PC-3 (cell line): ENCODE results near the gene DUS1L. TPM values are rescaled to one million over a fixed set of nuclear protein-coding genes. Genes with fewer than 3 reads are reported as not detected.

Experiments
- ATAC-seq: fragments of 200-7000 bp; cut with Tn5 transposase; 2 replicates; pipeline ENCODE4 v1.9.1; 2020; ENCODE audit warnings: mild to moderate bottlenecking, moderate library complexity
- BruUV-seq: library from RNA; stranded (reverse); fragments of 400-500 nt; replicated peaks from 2 replicates; lab custom pipeline; 2021; lab: Mats Ljungman, UMichigan
- CTCF ChIA-PET: fragments of 300-600 bp; sonication (Branson Sonifier 250); formaldehyde crosslinking; loops from one replicate; lab custom pipeline; 2022; ENCODE audit warnings: antibody characterized with exemption; lab: Charles Lee
- POLR2A ChIA-PET: fragments of 300-600 bp; sonication (Branson Sonifier 250); formaldehyde crosslinking; loops from one replicate; lab custom pipeline; 2022; ENCODE audit warnings: antibody characterized with exemption; ENCODE audit not compliant: unreplicated experiment; lab: Charles Lee
- DNase-seq: peaks from one replicate; pipeline ENCODE4 v3.0.0-alpha.2; 2015
- H2AFZ ChIP-seq: fragments of 300-600 bp; sonication (generic); 2 replicates; pipeline ENCODE4 v1.6.0; 2016; ENCODE audit warnings: antibody characterized with exemption, low read length
- H3F3A ChIP-seq: fragments of 300-600 bp; sonication (generic); one replicate; pipeline ENCODE4 v1.6.0; 2017; ENCODE audit warnings: antibody characterized with exemption, low read length, control low read depth, mild to moderate bottlenecking; ENCODE audit not compliant: unreplicated experiment
- H3K27ac ChIP-seq: fragments of 300-600 bp; sonication (generic); 2 replicates; pipeline ENCODE4 v1.5.1; 2016; ENCODE audit warnings: mild to moderate bottlenecking, low read length
- H3K27me3 ChIP-seq: fragments of 300-600 bp; sonication (generic); 2 replicates; pipeline ENCODE4 v1.6.1; 2016; ENCODE audit warnings: low read length, mixed read lengths
- H3K36me3 ChIP-seq: fragments of 300-600 bp; sonication (generic); 2 replicates; pipeline ENCODE4 v1.6.1; 2016; ENCODE audit warnings: low read depth, mixed run types, low read length, mixed read lengths
- H3K4me1 ChIP-seq: fragments of 300-600 bp; sonication (generic); 2 replicates; pipeline ENCODE4 v1.5.1; 2016; ENCODE audit warnings: low read length; ENCODE audit not compliant: insufficient read depth
- H3K4me2 ChIP-seq: fragments of 300-600 bp; sonication (generic); 2 replicates; pipeline ENCODE4 v1.6.0; 2016; ENCODE audit warnings: low read length
- H3K4me3 ChIP-seq: fragments of 300-600 bp; sonication (generic); 2 replicates; pipeline ENCODE4 v1.5.1; 2016; ENCODE audit warnings: mild to moderate bottlenecking, low read length, mixed read lengths
- H3K79me2 ChIP-seq: fragments of 300-600 bp; sonication (generic); 2 replicates; pipeline ENCODE4 v1.6.1; 2017; ENCODE audit warnings: low read length, mixed read lengths
- H3K9ac ChIP-seq: fragments of 300-600 bp; sonication (generic); 2 replicates; pipeline ENCODE4 v1.6.0; 2016; ENCODE audit warnings: mild to moderate bottlenecking, low read length
- H3K9me2 ChIP-seq: fragments of 300-600 bp; sonication (generic); replicated peaks from 2 replicates; pipeline ENCODE4 v1.6.1; 2016; ENCODE audit warnings: mixed run types, low read length, mixed read lengths
- H3K9me3 ChIP-seq: fragments of 300-600 bp; sonication (generic); 2 replicates; pipeline ENCODE4 v1.6.1; 2016; ENCODE audit warnings: low read length, mixed read lengths
- H4K20me1 ChIP-seq: fragments of 300-600 bp; sonication (generic); 2 replicates; pipeline ENCODE4 v1.6.1; 2016; ENCODE audit warnings: low read length, mixed read lengths
- EZH2 ChIP-seq: fragments of 300-600 bp; sonication (generic); IDR thresholded peaks from one replicate; pipeline ENCODE4 v1.6.1; 2017; ENCODE audit warnings: antibody characterized with exemption, mild to moderate bottlenecking, low read length; ENCODE audit not compliant: unreplicated experiment
- EZH2phosphoT487 ChIP-seq: fragments of 300-600 bp; sonication (generic); IDR thresholded peaks from 2 replicates; pipeline ENCODE4 v1.6.1; 2018; ENCODE audit warnings: mild to moderate bottlenecking, antibody characterized with exemption, low read length, borderline replicate concordance
- intact Hi-C: fragments of 100-400 bp; cut with micrococcal nuclease; formaldehyde crosslinking; loops from 2 replicates; pipeline ENCODE4 v1.9.0; 2023
- total RNA-seq: library from RNA; depleted of rRNA; stranded (reverse); fragments of >200 nt; gene quantifications from 2 replicates; pipeline ENCODE4 v1.2.3, GENCODE V29; 2014
- TF ChIP-seq, protein P1 (sequence below): fragments of 300-600 bp; sonication (generic); conservative IDR thresholded peaks from 2 replicates; pipeline ENCODE4 v1.5.1; 2017; ENCODE audit warnings: antibody characterized with exemption, low read depth, mild to moderate bottlenecking, low read length

Gene DUS1L
- total RNA-seq, 1 experiment from 2014 or later = 205 TPM

DNA sequence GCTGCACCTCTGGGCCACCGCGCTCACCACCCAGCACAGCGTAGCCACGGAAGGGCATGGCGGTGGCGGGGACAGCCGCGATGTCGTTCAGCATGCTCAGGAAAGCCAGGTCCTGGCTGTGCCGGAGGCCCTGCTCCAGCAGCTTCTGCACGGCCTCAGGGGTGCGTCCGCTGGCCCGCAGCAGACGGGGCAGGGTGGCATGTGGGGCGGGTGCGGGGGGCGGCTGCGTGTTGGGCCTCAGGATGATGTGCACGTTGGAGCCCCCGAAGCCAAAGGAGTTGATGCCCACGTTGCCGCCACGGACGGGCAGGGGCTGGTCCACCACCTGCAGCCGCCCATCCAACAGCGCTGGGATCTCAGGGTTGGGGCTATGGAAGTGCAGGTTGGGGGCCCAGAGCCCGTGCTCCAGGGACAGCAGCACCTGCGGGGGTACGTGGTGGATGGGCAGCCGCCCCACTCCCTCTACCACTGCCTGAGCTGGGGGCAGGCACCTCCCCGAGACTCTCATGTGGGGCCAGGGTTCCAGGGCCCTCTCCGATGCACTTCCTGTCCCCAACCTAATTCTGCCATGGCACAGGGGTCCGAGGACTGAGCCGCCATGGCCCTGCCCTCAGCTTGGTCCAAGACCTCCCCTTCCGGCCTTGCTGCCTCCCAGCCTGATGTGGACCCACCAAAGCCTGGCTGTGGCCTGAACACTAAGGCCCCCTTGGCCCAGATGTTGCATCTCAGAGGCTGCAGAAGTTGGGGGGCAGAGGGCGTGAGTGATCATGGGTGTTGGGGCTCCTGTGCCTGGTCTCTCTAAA, 25.9 kb upstream of the DUS1L start:
- DNase-seq (no peak), ATAC-seq (no peak)
- no peak for TF ChIP-seq EZH2
- TF ChIP-seq, protein P1, sequence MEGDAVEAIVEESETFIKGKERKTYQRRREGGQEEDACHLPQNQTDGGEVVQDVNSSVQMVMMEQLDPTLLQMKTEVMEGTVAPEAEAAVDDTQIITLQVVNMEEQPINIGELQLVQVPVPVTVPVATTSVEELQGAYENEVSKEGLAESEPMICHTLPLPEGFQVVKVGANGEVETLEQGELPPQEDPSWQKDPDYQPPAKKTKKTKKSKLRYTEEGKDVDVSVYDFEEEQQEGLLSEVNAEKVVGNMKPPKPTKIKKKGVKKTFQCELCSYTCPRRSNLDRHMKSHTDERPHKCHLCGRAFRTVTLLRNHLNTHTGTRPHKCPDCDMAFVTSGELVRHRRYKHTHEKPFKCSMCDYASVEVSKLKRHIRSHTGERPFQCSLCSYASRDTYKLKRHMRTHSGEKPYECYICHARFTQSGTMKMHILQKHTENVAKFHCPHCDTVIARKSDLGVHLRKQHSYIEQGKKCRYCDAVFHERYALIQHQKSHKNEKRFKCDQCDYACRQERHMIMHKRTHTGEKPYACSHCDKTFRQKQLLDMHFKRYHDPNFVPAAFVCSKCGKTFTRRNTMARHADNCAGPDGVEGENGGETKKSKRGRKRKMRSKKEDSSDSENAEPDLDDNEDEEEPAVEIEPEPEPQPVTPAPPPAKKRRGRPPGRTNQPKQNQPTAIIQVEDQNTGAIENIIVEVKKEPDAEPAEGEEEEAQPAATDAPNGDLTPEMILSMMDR = no peak
- TF ChIP-seq EZH2phosphoT487 = no peak
- Histone ChIP-seq H3K4me1 (peaks cover 14% of the 10 kb centered on the region), H3K79me2 (peaks cover 23% of the 10 kb centered on the region), H2AFZ (no peak overlapping the region), H3F3A (no peaks in the 10 kb centered on the region), H3K9me2 (no peaks in the 10 kb centered on the region), H3K9ac (no peak overlapping the region), H3K36me3 (peaks cover 80% of the 10 kb centered on the region), H3K4me3 (no peak overlapping the region), H3K27me3 (no peaks in the 10 kb centered on the region), H3K9me3 (no peaks in the 10 kb centered on the region), H4K20me1 (peaks cover 26% of the 10 kb centered on the region), H3K27ac (no peak overlapping the region), H3K4me2 (no peak overlapping the region)
- intact Hi-C loops = no loop called here
- CTCF ChIA-PET = no interaction called here
- no TSS peak for BruUV-seq
- POLR2A ChIA-PET = no interaction called here

DNA sequence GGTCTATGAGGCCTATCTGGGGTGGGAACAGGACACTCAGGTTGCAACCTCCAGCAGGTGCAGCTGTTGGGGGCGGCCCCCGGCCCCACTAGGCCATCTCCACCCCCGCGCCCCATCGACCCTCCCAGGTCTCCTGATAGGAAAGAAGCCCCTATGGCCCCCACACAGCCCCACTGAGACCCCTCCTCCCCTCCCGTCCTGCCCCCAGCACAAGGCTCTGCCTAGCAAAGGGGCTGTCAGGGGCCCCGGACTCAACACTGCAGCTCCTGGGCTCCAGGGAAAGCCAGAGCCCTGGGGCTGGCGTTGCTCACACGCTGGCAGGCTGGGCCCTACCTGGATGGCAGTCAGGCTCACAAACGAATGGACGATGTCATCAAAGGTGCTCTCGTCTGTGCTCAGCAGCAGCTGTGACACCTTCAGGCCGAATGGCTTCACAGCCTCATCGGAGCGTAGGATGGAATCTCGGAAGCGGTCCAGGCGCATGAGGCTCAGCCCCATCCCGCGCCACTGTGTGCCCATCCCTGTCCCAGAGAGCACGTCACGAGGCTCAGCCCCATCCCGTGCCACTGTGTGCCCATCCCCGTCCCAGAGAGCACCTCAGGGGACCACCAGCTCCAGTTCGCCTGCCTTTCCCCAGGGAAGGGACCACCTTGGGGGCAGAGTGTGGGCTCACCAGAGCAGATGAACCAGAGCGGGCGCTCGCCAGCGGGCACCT, 25.1 kb upstream of the DUS1L start:
- intact Hi-C loops = no loop called here
- no peak overlapping the region for H3K4me2 ChIP-seq
- ChIA-PET CTCF (no interaction called here), POLR2A (no interaction called here)
- H3F3A ChIP-seq = no peaks in the 10 kb centered on the region
- peaks cover 15% of the 10 kb centered on the region for H3K79me2 ChIP-seq
- peaks cover 7% of the 10 kb centered on the region for H3K4me1 ChIP-seq
- no peak for ATAC-seq
- TF ChIP-seq, protein P1 = no peak
- TF ChIP-seq EZH2phosphoT487 (no peak), EZH2 (no peak)
- no peak overlapping the region for H3K4me3 ChIP-seq
- no peaks in the 10 kb centered on the region for H3K9me3 ChIP-seq
- no TSS peak for BruUV-seq
- H3K9ac ChIP-seq = no peak overlapping the region
- no peaks in the 10 kb centered on the region for H3K27me3 ChIP-seq
- peaks cover 82% of the 10 kb centered on the region for H3K36me3 ChIP-seq
- H3K27ac ChIP-seq = no peak overlapping the region
- H4K20me1 ChIP-seq = peaks cover 19% of the 10 kb centered on the region
- DNase-seq = no peak
- no peaks in the 10 kb centered on the region for H3K9me2 ChIP-seq
- no peak overlapping the region for H2AFZ ChIP-seq
